ENCODE data around the gene ARHGAP9.
"Not testable (repeated sequence)": the region's sequence is repeated elsewhere in the genome, so short reads cannot be mapped to it uniquely, and the experiment has no call there.

ARHGAP9 gene

GRCh38 chr12:57456145-57456700 is 23.4 kb downstream of the ARHGAP9 start:
- DNase-seq: peak; percentile 39

GRCh38 chr12:57455374-57456144 is 24.1 kb downstream of the ARHGAP9 start:
- no peak for DNase-seq

GRCh38 chr12:57454566-57455373 is 24.9 kb downstream of the ARHGAP9 start, which contains the start of gene INHBE:
TSS of gene INHBE (plus strand) at chr12:57455307. CDS start at chr12:57455537, 230 bp downstream.
- peak; percentile 69 for DNase-seq

- DNase-seq: no peak
These were observed 25.5 kb downstream of the ARHGAP9 start for GRCh38 chr12:57454213-57454565.

GRCh38 chr12:57452937-57453509 is 26.6 kb downstream of the ARHGAP9 start:
- DNase-seq: peak; percentile 62

- peak; percentile 84 for DNase-seq
These were observed 27.3 kb downstream of the ARHGAP9 start for GRCh38 chr12:57452181-57452936.

- no peak for DNase-seq
These were observed 28.4 kb downstream of the ARHGAP9 start for GRCh38 chr12:57451233-57451778.

- no peak for DNase-seq
These were observed 29.6 kb downstream of the ARHGAP9 start for GRCh38 chr12:57450057-57450456.

GRCh38 chr12:57449375-57449774 is 30.3 kb downstream of the ARHGAP9 start:
- no peak for DNase-seq

GRCh38 chr12:57448669-57449068 is 31.0 kb downstream of the ARHGAP9 start:
- DNase-seq: no peak

GRCh38 chr12:57446292-57446960 is 33.2 kb downstream of the ARHGAP9 start:
- DNase-seq: no peak

GRCh38 chr12:57444744-57445143 is 34.9 kb downstream of the ARHGAP9 start:
- no peak for DNase-seq

- not testable (repeated sequence) for DNase-seq
These were observed 35.3 kb downstream of the ARHGAP9 start for GRCh38 chr12:57444337-57444736.

- DNase-seq: peak; percentile 25
These were observed 37.7 kb downstream of the ARHGAP9 start for GRCh38 chr12:57441846-57442427.

- DNase-seq: not testable (repeated sequence)
These were observed 38.3 kb downstream of the ARHGAP9 start for GRCh38 chr12:57441393-57441792.

GRCh38 chr12:57439762-57440266 is 39.9 kb downstream of the ARHGAP9 start:
- DNase-seq: no peak

- no peak for DNase-seq
These were observed 41.3 kb downstream of the ARHGAP9 start for GRCh38 chr12:57438400-57438799.

GRCh38 chr12:57435293-57435692 is 44.4 kb downstream of the ARHGAP9 start:
- DNase-seq: peak; percentile 68

GRCh38 chr12:57434517-57435223 is 45.0 kb downstream of the ARHGAP9 start, which contains the start of gene INHBC:
TSS of gene INHBC (plus strand) at chr12:57434784. CDS start at chr12:57434887, 103 bp downstream.
- DNase-seq: no peak

- no peak for DNase-seq
These were observed 46.3 kb downstream of the ARHGAP9 start for GRCh38 chr12:57433370-57433769.
